Gastrocnemius medialis (tissue), 4 donors: Measurements from ENCODE around the gene SEMA3C. TPM values are rescaled to one million over a fixed set of nuclear protein-coding genes. Genes with fewer than 3 reads are reported as not detected.

Source experiments
- ATAC-seq, 2 donors: fragments of 150-250 bp; one replicate each; pipeline ENCODE4 v1.9.1; 2016
- DNase-seq, 2 donors: peaks; one replicate each; pipeline ENCODE4 v3.0.0-alpha.2; 2019
- H3K27ac ChIP-seq, 4 donors: fragments of 200-600 bp; sonication (generic); 1 replicate in 1 of 4; 2 replicates in 3 of 4; pipeline ENCODE4 v1.5.1; 2016 to 2018; ENCODE audit warnings: mild to moderate bottlenecking in 2 of 4, moderate library complexity in 1 of 4
- H3K27me3 ChIP-seq, 3 donors: fragments of 200-600 bp; sonication (generic) in 2 of 3; 1 replicate in 1 of 3; 2 replicates in 2 of 3; pipeline versions ENCODE4 v1.5.1 to v1.6.0; 2016 to 2019; ENCODE audit warnings: mild to moderate bottlenecking in 1 of 3, moderate library complexity in 1 of 3
- H3K36me3 ChIP-seq, 2 donors: fragments of 200-600 bp; sonication (generic) in 1 of 2; one replicate each; pipeline ENCODE4 v1.5.1; 2017 to 2018
- H3K4me1 ChIP-seq, 2 donors: fragments of 200-600 bp; sonication (generic) in 1 of 2; one replicate each; pipeline ENCODE4 v1.5.1; 2016 to 2017; ENCODE audit warnings: mild to moderate bottlenecking in 2 of 2
- H3K4me3 ChIP-seq, 4 donors: fragments of 200-600 bp; sonication (generic) in 3 of 4; 1 replicate in 1 of 4; 2 replicates in 3 of 4; pipeline ENCODE4 v1.5.1; 2016 to 2019; ENCODE audit warnings: mild to moderate bottlenecking in 2 of 4
- H3K9me3 ChIP-seq, 3 donors: fragments of 200-600 bp; sonication (generic) in 2 of 3; 1 replicate in 1 of 3; 2 replicates in 2 of 3; pipeline ENCODE4 v1.5.1; 2016 to 2019
- CTCF ChIP-seq, 5 experiments: fragments of 450-650 bp in 3 of 5; fragments of 200-600 bp in 2 of 5; sonication (generic) in 2 of 5; IDR thresholded peaks in 4 of 5; conservative IDR thresholded peaks in 1 of 5; 1 replicate in 4 of 5; 2 replicates in 1 of 5; pipeline ENCODE4 v1.5.1; 2016 to 2019; ENCODE audit warnings: antibody characterized with exemption in 5 of 5, mild to moderate bottlenecking in 3 of 5, moderate library complexity in 3 of 5
- POLR2A ChIP-seq, 2 donors: fragments of 450-650 bp; IDR thresholded peaks; one replicate each; pipeline ENCODE4 v1.6.1; 2017; ENCODE audit warnings: antibody characterized with exemption in 2 of 2, mild to moderate bottlenecking in 2 of 2, moderate library complexity in 2 of 2
- in situ Hi-C, 4 donors: fragments of 200-750 bp; cut with MboI; loops; one replicate each; pipeline versions ENCODE4 v1.15.0 to v1.8.0; 2017; ENCODE audit warnings: low sequenced_read_pairs in 4 of 4
- intact Hi-C: fragments of 100-400 bp; cut with DNase I; formaldehyde crosslinking; loops from one replicate; pipeline ENCODE4 v1.15.1; 2023; ENCODE audit warnings: low total_unique reads
- total RNA-seq, 4 donors: library from RNA; depleted of rRNA; stranded (reverse); fragments of >200 nt; gene quantifications; one replicate each; pipeline versions ENCODE4 v1.1.0 to v1.2.3, GENCODE V29; 2016

SEMA3C gene
- total RNA-seq, 4 donors from 2014 or later = 5.4 to 58.5 (median 30.3) TPM

- intact Hi-C loops (no loop called here), in situ Hi-C loops (no loop called here)
- Histone ChIP-seq H3K27ac (peak overlapping the region in 1 of 4 donors; percentile 71), H3K9me3 (no peaks in the 10 kb centered on the region), H3K4me1 (peaks cover 10 to 11% of the 10 kb centered on the region in 2 donors), H3K27me3 (no peaks in the 10 kb centered on the region), H3K36me3 (no peaks in the 10 kb centered on the region), H3K4me3 (no peak overlapping the region)
- no peak for DNase-seq
- no peak for ATAC-seq
- TF ChIP-seq POLR2A (IDR thresholded peaks at IDR 0.05) (no peak), CTCF (IDR thresholded peaks at IDR 0.05 in 4 of 5, conservative IDR thresholded peaks at IDR 0.05 in 1 of 5) (no peak)
Measured at GRCh38 chr7:80882213-80882801, 36.5 kb downstream of the SEMA3C start.

- TF ChIP-seq POLR2A (IDR thresholded peaks at IDR 0.05) = no peak
- no peak for TF ChIP-seq CTCF (IDR thresholded peaks at IDR 0.05 in 4 of 5, conservative IDR thresholded peaks at IDR 0.05 in 1 of 5)
- no peaks in the 10 kb centered on the region for H3K9me3 ChIP-seq
- intact Hi-C loops = no loop called here
- no peak for DNase-seq
- H3K4me1 ChIP-seq = peaks cover 13 to 19% of the 10 kb centered on the region in 2 donors
- H3K36me3 ChIP-seq = no peaks in the 10 kb centered on the region
- H3K27me3 ChIP-seq = no peaks in the 10 kb centered on the region
- H3K4me3 ChIP-seq = no peak overlapping the region
- H3K27ac ChIP-seq = no peak overlapping the region
- no peak for ATAC-seq
- in situ Hi-C loops = no loop called here
Measured at GRCh38 chr7:80881351-80881900, 37.4 kb downstream of the SEMA3C start.

GRCh38 chr7:80879849-80880248, 39.0 kb downstream of the SEMA3C start:
- TF ChIP-seq POLR2A (IDR thresholded peaks at IDR 0.05) = no peak
- TF ChIP-seq CTCF (IDR thresholded peaks at IDR 0.05 in 4 of 5, conservative IDR thresholded peaks at IDR 0.05 in 1 of 5) = no peak
- Histone ChIP-seq H3K36me3 (no peaks in the 10 kb centered on the region), H3K27ac (no peak overlapping the region), H3K4me1 (peaks cover 13 to 19% of the 10 kb centered on the region in 2 donors), H3K4me3 (no peak overlapping the region), H3K9me3 (no peaks in the 10 kb centered on the region), H3K27me3 (no peaks in the 10 kb centered on the region)
- in situ Hi-C loops = no loop called here
- ATAC-seq = no peak
- intact Hi-C loops = no loop called here
- DNase-seq = no peak

- ATAC-seq (no peak), DNase-seq (no peak)
- Histone ChIP-seq H3K27ac (no peak overlapping the region), H3K36me3 (no peaks in the 10 kb centered on the region), H3K9me3 (no peaks in the 10 kb centered on the region), H3K27me3 (no peaks in the 10 kb centered on the region), H3K4me1 (peaks cover 3 to 9% of the 10 kb centered on the region in 2 donors), H3K4me3 (no peak overlapping the region)
- in situ Hi-C loops (no loop called here), intact Hi-C loops (no loop called here)
- TF ChIP-seq POLR2A (IDR thresholded peaks at IDR 0.05) = no peak
- TF ChIP-seq CTCF (IDR thresholded peaks at IDR 0.05 in 4 of 5, conservative IDR thresholded peaks at IDR 0.05 in 1 of 5) = no peak
Measured at GRCh38 chr7:80876894-80877414, 41.9 kb downstream of the SEMA3C start.
